Dermis blood vessel endothelial cell (primary cell): ENCODE measurements around the gene TBX15. TPM values are rescaled to one million over a fixed set of nuclear protein-coding genes. Genes with fewer than 3 reads are reported as not detected.

ENCODE experiments used
- DNase-seq: peaks from one replicate; pipeline ENCODE4 v3.0.0; 2010
- total RNA-seq: library from RNA; depleted of rRNA; stranded (reverse); fragments of >200 nt; gene quantifications from 2 replicates; pipeline ENCODE4 v1.2.3, GENCODE V29; 2014

TBX15 gene
- total RNA-seq, 1 donor from 2014 or later: not detected

DNA sequence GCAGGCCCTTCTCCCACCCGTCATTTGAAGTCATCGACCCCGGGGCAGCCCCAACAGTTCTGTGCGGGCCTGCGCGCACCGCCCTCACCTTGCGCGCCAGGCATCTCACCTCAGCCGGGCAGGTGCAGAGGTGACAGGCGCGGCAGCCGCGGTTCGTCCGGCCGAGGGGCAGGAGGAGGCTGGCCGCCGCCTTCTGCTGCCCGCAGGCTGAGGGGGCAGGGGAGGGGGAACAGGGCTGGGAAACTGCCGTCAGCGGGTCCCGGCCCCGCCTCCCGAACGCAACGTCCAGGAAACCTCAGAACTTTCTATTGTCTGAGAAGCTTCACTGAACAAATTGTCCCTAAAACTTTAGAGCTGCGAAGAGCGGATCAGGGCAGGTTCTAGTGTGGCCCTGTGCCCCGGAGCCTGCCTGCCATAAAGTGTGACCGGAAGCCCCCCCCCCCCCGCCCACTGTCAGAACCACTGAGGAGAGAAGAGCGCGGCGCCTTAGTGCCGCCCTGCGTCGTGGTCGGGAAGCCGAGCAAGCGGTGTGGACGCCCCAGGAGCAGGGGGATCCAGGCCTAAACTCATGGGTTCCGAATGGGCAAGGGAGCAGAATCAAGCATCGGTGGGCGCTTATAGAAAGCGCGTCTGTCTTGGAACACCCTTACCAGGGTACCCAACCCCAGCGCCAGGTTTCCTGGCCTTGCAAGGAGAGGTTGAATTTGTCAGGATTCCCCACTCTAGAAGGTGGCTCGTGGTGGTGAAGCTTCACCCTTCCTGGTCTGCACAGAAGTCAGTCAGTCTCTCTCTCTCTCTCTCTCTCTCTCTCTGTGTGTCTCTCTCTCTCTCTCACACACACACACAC is 13.3 kb upstream of the TBX15 start:
- DNase-seq: no peak

DNA sequence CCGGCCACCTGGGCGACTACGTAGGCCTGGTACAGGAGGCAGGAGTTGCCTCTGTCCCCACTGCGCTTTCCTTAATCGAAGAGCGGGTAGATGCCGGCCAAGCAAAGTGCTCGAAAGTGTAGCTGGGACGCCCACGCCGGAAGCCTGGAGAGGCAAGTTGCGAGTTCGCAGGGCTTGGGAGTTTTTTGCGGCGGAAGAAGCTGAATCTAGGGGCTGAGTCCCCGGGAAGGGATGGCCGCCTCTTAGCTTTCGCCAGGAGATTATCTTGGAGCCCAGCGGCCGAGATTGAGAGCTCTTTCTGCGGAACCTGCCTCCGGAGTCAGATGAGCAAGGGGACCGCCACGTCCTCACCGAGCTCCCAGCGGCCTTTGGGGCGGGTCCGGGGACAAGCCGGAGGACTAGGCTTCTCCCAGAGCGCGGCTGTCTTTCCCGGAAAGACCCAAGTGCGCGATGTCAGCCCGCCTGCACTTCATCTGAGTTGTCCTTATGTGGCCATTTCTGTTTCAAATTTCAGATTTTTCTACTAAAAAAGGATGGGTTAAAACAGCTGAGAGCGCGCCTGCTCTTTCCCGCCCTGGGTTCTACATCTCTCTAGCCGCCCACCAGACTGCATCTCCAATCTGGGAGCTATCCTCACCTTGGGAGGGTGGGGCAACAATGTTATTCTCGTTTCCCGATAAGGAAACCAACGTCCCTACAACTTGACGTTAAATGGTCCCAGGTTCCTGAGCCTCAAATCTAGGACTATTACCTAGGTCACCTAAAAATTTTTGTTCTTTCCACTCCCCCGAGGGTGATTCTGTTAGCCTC is 12.4 kb upstream of the TBX15 start:
- no peak for DNase-seq

DNA sequence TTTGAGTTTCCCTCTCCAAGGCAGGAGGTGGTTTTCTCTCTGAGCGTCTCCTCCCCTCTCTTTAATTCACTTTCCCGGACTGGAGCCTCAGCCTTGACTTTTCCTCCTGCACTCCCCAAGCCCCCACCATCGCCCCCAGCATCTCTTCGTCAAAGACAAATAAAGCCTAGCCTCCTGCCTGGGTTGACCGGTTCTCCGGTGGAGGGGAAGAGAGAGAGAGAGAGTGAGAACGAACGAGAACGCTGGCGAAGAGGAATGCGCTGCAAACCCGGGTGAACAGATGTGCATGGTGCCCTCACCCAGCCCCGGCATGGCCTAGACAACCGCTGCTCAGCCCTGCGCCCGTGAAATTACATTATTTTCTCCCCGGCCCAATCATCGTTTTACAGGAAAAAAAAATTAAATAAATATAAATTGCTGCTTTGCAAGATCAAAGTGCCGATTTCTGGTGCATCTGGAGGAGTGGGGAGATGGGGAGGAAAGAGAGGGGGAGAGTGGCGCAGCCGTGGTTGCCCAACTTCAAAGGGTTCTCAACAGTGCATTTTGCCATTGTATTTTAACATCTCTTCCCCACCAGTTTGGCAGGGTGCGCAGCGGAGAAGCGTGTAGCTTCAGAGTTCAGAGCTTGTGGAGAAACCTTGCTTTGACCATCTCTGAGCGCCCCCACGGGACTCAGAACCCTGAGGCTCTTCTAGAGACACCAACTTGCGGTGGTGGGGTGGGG is 11.4 kb upstream of the TBX15 start:
- no peak for DNase-seq

DNA sequence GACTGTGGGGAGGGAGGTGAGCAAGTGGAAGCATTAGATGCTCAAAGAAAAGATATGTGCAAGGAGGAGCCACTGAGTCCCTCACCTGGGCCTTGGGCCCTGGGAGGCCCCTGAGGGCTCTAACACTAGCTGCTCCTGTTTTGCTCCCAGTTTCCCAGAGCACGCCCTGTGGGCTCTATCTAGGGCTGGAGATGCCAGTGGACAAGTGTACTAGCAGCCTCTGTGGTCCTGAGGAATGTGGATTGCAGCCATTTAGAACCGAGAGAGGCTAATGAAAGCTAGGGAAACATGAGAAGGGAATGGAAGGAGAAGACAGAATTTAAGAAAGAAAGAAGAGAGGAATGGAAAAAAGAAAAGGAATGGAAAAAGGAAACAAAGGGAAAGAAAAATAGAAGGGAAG is 10.0 kb upstream of the TBX15 start:
- DNase-seq: no peak

DNA sequence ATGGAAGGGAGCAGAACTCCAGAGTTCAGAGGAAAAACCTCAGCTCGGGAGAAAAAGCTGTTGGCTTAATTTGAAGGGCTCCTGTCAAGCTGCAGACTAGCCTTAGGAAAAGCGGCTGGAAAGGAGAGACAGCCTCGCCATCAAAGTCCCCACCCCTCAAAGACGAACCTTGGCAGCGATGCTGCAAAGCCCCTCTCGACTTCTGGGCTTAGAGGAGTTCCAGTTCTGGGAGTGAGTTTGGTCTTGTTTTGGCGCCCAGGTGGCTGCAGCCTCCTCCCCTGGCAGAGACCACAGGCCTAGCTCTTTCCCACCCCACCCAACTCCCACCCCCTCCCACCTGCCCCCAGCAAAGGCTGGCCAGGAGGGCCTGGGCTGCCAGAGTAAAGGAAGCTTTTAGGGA is 9.1 kb upstream of the TBX15 start:
- no peak for DNase-seq

DNA sequence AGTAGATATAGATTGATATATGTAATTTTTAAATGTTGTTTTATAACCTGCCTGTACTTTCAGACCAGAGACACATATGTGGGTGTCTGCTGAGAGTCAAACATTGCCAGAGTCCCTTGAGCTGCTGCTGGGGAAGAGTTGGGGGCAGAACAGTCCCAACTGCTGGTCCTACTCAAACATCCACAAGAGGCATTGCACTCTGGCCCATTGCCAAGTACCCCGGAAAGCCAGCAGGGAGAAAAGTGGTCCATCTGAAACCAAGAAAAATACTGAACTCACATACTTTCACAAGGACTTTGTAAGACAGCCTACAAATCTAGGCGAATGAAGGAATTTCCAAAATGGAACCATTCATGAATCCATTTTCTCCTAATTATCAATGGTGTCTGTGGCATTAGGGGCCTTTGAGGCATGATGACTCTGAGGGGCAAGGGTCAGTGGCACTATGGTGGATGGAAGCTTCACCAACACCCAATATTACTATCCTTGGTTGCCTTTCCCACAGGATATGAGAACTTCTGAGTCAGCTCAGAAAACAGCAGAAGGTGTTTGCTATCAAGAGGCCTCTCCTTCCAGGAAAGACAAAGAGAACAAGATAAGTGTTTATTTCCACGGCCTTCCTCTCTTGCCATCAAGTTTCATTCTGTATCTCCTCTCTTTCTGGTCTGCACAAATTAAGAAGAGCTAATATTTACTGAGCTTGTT is 7.3 kb upstream of the TBX15 start:
- DNase-seq: no peak

DNA sequence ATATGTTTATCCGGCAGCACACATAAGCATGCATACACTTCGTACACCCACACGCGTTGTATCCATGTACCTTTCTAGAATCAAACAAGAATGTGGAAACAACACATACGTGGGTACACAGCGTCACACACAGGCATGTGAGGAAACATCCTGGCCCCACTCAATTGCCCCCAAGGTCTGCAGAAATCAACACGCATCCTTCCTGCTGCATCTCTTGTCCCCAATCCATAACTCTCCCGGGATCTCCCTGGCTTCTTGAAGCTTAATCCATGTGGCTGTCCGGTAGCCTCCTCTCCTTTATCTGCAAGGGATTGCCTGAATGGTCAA is 5.5 kb upstream of the TBX15 start:
- no peak for DNase-seq

DNA sequence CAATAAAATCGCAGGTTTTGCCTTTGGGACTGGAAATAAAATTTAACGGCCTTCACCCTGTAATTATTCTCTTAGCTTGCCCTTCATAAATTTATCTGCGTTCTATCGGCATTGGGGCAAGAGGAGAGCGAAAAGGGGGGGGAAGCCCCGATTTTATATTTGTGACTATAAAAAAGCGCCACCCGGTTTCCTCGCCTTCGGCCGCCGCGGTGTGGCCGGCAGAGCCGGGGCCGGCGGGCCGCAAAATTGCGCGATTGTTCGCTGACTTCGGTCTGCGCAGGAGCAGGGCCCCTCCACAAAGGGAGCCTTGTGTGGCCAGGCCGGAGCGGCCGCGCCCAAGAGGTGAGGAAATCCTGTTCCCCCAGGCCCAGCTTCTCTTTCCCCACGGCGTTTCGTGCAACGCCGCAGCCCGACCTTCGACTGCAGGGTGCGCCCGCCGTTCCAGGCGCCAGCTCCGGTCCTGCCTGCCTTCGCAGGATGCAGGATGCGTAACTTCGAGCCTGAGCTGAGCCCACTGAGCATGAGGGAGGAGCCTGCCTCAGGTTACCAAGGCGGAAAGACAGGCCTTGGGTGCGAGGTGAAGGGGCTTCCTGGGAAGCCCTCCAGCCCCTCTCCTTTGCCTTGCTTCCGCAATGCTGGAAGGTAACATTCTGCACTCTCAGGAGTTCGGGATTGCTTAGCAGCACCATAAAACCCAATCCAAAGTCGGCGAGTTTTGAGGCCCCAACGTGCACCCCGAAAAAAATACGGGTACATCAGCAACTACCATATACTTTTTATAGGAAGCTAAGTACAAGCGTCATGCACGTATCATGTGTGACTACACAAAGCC is 4.9 kb upstream of the TBX15 start:
- no peak for DNase-seq

DNA sequence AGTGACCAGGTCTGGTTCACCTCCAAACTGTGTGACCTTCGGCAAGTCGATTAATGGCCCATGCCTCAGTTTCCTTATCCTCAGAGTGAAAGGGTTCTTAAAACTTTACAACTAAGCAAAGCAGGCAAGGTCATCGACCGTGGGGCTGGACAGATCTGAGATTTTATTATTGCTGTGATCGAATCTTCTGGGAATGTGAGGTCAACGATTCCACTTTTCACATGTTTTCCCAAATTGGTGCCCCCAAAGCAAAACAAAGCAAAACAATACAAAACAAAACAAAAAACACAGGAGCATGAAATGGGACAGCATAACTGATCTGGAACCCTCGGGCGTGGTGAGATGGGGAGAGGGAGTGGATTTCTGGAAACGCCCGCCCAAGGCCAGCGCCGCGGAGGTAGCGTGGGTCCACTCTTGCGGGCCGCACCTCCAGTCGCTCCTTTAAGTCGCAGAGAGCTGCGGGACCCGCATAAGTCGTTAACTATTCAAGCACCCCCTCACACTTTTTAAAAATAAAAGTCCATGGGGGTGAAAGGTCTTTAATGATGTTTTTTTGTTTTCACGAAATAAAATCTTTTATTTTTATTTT is 4.2 kb upstream of the TBX15 start:
- DNase-seq: no peak

DNA sequence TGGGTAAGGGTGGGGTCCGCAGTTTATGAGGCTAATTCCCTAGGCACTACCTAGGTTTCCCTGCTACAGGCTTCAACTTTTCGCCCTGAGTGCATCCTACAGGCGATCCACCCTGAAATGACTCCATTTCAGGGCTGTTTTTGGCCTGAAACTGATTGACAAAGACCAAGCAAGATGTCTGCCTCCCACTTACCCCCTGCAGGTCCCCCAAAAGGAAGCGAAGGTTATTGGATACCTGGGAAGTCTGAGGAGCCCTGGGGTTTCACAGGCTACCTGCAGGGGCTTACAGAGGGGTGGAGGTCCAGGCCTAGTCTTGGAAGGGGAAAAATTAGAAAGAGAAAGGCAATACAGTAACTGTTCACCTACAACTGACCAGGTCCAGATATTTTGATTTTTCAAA is 3.3 kb upstream of the TBX15 start:
- DNase-seq: no peak

DNA sequence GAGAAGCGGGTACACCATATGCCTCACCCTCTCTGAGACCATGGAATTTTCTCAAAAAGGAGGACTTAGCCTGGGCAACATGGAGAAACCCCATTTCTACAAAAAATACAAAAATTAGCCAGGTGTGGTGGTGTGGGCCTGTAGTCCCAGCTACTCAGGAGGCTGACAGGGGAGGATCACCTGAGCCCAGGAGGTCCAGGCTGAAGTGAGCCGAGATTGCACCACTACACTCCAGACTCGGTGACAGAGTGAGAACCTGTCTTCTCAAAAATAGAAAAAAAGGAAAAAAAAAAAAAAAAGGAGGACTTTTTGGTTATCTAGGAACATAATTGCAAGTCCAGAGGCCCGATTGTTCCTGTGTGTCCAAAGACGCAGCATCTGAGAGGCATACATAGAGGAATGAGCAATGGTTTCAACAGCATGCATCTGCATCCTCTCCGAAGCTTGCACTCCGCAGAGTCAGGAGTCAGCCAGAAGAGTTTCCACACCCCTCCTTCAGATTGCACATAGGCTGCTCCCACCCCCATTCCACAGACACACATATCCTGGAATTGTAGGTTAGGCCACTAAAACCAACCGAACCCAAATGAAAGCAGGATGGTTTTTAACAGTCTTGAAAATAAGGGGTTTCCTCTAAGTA is 2.5 kb upstream of the TBX15 start:
- no peak for DNase-seq

DNA sequence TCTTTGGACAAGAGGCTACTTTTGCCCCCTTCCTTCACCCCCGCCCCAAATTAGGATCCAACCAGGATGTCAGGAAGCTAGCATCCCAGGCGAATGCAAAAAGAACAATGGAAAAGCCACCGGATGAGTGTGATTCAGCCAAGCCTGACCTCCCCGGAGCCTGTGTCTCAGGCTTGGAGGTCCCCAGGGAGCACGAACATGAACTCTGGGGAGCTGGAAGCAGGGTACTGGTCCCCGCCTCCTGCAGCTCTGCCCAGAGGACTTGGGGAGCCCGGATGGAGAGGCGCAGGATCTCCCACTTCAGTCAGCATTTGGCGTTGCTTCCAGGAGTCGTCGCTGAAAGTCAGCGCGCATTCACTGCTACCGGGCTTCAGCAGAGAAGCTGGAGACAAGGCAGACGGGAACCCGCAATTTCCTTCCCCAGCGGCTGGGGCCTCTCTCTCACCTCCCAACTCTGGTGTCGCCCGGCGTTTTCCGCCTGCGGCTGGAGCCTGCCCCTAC is 1.8 kb upstream of the TBX15 start:
- DNase-seq: peak; percentile 49

DNA sequence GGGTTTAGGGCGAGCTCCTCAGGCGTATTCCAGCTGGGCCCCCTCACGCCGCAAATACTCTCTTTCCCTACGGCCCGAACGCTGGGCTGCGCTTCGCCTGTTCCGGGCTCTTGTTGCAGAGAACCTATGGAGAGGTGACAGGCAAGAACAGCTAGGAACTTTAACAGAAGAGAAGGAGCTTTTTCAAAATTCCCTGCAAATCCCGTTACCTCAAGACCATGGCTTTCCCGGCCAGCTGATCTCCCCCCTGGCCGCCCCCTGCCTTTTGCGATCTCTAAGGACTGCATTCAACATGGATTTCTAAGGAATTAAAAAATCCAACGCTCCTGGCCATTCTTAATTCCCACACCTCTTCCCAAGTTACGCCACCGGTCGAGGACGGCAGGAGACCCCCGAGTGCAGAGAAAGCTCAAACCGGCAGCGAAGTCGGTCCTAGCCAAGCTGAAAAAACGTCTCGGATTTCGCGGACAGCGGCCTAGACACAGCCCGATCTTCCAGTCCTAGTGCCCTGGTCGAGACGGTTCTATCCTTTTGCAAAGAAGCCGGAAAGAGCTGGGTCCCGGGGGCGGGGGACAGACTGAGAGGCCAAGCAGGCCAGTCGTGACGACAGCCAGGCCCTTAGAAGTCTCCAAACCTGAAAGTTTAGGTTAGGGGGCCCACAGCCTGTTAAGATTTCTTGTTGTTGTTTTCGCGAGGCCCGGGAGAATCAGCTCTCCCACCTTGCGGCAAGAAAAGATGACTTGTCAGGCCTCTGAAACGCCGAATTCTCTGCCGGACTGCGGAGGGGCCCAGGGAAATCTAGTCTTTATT is 1.1 kb upstream of the TBX15 start:
- no peak for DNase-seq

DNA sequence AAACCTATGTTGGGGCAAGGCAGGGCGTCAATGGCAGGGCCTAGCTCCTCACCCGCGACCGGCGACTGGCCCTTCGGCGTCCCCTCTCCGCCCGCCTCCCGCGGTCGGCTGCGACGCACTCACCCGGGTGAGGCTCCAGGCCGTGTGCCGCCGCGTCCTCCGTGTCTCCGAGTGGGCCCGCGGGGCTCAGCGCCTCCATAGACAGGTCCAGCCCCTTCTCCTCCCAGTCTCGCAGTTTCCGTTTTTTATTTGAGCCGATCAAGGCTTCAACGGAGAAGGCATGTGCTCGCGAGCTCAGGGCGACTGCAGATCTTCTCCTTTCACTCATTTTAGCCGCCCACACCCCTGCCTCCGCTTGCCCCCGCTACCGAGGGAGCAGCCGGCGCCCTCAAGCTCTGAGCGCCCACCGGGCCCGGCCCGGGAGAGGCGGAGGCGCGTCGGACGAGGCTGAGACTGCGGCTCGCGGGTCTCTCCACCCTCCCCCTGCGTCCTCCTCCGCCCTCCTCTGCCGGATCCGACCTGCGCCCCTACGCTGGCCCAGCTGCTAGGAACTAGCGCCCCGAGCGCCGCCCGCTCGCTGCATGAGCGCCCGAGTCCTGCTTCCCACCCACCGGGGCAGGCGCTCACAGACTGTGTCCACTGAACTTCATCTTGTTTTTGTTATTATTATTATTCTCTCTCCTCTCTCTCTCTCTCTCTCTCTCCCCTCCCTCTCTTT is 516 bp downstream of the TBX15 start:
- no peak for DNase-seq

DNA sequence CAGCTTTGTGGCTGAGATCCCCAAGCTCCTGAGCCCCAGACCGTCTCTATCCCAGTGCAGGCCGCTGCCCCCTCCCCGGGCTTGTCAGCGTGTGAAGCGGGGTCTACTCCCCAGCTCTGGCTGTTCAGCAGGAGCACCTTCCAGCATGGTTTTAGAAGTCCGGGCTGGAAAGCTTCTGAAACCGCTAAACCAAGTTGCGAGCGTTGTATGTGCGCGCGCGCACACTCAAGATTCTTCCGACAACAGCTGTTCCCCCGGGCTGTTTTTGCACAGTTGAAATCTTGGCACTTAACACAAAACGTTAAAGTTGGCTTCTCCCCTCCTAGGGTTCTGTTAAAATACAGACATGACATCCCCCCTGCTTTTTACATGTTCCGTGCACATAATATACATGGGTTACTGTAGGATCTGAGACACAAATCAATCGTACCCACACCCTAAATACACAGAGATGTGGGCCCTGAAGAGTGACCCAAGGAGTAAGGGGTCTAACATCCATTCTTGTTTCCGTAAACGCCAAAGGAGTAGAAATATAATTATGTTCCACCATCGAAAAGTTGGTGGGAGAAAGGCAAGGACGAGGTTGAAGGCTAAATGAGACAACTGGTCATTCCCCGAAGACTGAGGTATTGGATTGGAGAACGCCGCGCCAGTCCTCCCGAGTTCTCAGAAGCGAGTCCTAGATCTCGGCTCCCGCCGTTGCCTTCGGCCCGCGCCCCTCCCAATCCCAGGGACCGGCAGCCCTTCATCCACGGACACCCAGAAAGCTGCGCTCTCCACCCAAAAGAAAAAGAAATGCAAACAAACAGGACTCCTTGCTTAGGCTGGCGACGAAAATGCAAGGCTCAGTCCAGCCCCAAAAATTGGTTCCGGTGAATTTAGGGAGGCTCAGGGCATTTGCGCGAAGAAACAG is 1.3 kb downstream of the TBX15 start:
- DNase-seq: no peak

DNA sequence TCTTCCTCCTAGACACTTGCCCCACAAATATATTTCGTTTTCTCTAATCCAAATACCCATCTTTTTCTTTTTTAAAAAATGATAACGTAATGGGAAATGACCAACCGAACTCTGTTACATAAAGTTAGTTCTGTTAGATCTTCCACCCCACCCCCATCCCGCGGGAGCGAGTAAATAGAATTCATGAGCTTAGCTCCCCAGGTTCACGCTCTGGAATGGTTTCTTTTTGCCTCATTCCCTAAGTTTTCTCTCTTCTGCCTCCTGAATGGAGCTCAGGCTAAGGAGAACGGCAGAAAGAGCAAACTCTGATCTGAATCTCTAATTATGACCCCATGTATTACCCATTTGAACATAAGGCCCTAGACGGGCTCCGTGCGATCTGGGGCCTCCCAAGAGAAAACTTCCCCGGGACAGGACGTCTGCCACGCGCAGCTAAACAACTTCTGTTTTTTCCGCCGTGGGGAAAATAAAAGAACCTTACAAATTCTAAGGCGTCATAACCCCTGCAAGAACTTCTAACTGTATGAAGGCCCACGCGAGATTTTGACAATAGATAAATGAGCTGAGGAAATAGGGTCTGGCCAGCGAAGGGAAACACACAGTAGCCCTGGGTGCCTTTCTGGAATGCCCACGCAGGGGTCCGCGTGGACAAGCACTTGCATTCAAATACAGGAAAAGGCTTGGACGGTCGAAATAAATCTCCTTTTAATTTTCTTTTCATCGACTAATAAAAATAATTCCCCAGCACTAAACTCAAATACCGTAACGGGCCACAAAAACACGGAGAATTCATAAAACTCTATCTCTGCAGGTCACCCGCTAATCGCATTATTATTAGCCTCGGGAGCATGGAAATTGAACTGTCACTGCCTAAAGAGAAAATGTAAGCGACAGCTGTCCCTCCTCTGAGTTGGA is 2.2 kb downstream of the TBX15 start:
- no peak for DNase-seq
